Central memory CD8-positive, alpha-beta T cell (primary cell): Measurements from ENCODE around the gene PEX7.
"Not testable (repeated sequence)": the region's sequence is repeated elsewhere in the genome, so short reads cannot be mapped to it uniquely, and the experiment has no call there.

ENCODE experiments used
- ATAC-seq: fragments of 150-1000 bp; cut with Tn5 transposase; replicated peaks from 2 replicates; pipeline ENCODE4 v1.10.0; 2022; ENCODE audit warnings: mild to moderate bottlenecking, moderate FRiP score, moderate number of reproducible peaks; ENCODE audit not compliant: poor library complexity, severe bottlenecking; ENCODE audit errors: extremely low read depth
- DNase-seq, 2 donors: peaks; one replicate each; pipeline ENCODE4 v3.0.0; 2021; ENCODE audit warnings: low spot score in 2 of 2
- H3K27ac Mint-ChIP-seq: one replicate; pipeline ENCODE4 v1.8.0; 2022; ENCODE audit warnings: low read depth, mild to moderate bottlenecking, moderate library complexity, mixed read lengths
- H3K27me3 Mint-ChIP-seq: one replicate; pipeline ENCODE4 v1.8.0; 2022; ENCODE audit warnings: mixed read lengths
- H3K36me3 Mint-ChIP-seq: one replicate; pipeline ENCODE4 v1.8.0; 2022; ENCODE audit warnings: mild to moderate bottlenecking, moderate library complexity, mixed read lengths; ENCODE audit not compliant: insufficient read depth
- H3K4me1 Mint-ChIP-seq: one replicate; pipeline ENCODE4 v1.8.0; 2022; ENCODE audit warnings: mixed read lengths
- H3K4me3 Mint-ChIP-seq: one replicate; pipeline ENCODE4 v1.8.0; 2022; ENCODE audit warnings: mild to moderate bottlenecking, moderate library complexity, mixed read lengths
- H3K9me3 Mint-ChIP-seq: one replicate; pipeline ENCODE4 v1.8.0; 2022; ENCODE audit warnings: mixed read lengths

PEX7 gene

GRCh38 chr6:136864676-136865075 lies 42.3 kb downstream of the PEX7 start:
- DNase-seq = no peak
- Mint-ChIP-seq H3K27me3 (no peaks in the 10 kb centered on the region), H3K27ac (no peak overlapping the region), H3K9me3 (no peaks in the 10 kb centered on the region), H3K4me3 (no peak overlapping the region), H3K4me1 (no peaks in the 10 kb centered on the region), H3K36me3 (peaks cover 4% of the 10 kb centered on the region)
- no peak for ATAC-seq

- no peak for DNase-seq
- Mint-ChIP-seq H3K9me3 (no peaks in the 10 kb centered on the region), H3K4me1 (no peaks in the 10 kb centered on the region), H3K27me3 (no peaks in the 10 kb centered on the region), H3K36me3 (peaks cover 8% of the 10 kb centered on the region), H3K27ac (no peak overlapping the region), H3K4me3 (no peak overlapping the region)
- no peak for ATAC-seq
These were observed 44.6 kb downstream of the PEX7 start for GRCh38 chr6:136866872-136867416.

- ATAC-seq (no peak), DNase-seq (no peak)
- Mint-ChIP-seq H3K4me3 (no peak overlapping the region), H3K36me3 (peaks cover 8% of the 10 kb centered on the region), H3K9me3 (no peaks in the 10 kb centered on the region), H3K27me3 (no peaks in the 10 kb centered on the region), H3K4me1 (no peaks in the 10 kb centered on the region), H3K27ac (no peak overlapping the region)
These were observed 47.1 kb downstream of the PEX7 start for GRCh38 chr6:136869451-136869850.

DNA sequence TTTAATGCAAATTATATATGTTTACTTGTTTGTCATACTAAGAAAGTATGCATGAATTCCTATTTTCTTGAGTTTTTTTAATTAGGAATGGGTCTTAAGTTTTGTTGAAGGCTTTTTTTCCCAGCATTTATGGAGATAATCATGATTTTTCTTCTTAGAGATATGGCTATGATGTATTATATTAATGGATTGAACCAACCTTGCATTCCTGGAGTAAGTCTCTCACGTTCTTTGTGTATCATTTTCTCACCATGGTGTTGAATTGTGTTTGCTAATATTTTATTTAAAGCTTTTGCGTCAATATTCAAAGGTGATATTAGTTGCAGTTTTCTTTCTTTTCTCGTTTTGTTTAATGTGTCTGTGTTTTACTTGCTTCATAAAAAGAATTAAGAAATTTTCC lies 51.4 kb downstream of the PEX7 start:
- peaks cover 5% of the 10 kb centered on the region for H3K4me1 Mint-ChIP-seq

GRCh38 chr6:136876469-136876868 lies 54.1 kb downstream of the PEX7 start:
- ATAC-seq, H3K27ac Mint-ChIP-seq, H3K4me3 Mint-ChIP-seq, DNase-seq, H3K36me3 Mint-ChIP-seq, H3K9me3 Mint-ChIP-seq, H3K27me3 Mint-ChIP-seq: not testable (repeated sequence)
- peaks cover 16% of the 10 kb centered on the region for H3K4me1 Mint-ChIP-seq

More for the DNA sequence above, 51.4 kb downstream of the PEX7 start:
- Mint-ChIP-seq H3K36me3 (peaks cover 8% of the 10 kb centered on the region), H3K27ac (no peak overlapping the region), H3K4me3 (no peak overlapping the region), H3K9me3 (no peaks in the 10 kb centered on the region), H3K27me3 (no peaks in the 10 kb centered on the region)
- DNase-seq (no peak), ATAC-seq (no peak)

DNA sequence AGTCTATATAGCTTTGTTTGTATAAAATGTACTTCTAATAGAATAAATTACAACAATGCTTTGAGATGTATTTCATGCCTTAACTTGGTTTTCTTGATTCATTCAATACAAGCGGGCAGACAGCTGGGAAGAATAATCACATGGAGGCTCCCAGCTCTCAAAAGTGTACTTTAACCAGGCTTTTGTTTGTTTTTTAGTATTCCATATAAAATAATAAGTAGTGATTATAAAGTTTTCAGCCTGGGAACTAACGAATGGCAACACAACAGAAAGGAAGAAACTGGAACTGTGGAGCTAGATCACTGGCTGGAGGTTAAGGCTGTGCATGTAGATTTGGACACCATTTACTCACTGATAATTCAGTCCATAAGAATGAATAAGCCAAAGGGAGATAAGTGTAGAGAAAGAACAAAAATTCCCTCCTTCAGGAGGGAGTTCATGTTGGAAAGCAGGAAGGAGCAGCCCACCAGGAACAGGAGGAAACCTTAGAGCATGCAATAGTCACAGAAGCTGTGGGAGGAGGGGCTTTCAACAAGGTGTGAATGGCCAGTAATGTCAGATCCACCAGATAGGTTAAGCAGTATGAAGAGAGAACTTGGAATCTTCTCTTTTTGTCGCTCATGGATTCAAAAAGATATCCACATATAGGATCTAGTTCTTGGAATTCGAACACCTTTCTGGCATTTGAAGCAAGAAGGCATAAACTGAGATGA lies 58.5 kb downstream of the PEX7 start:
- H3K4me3 Mint-ChIP-seq = no peak overlapping the region
- H3K27me3 Mint-ChIP-seq = no peaks in the 10 kb centered on the region
- DNase-seq = no peak
- peaks cover 1% of the 10 kb centered on the region for H3K36me3 Mint-ChIP-seq
- H3K27ac Mint-ChIP-seq = no peak overlapping the region
- H3K9me3 Mint-ChIP-seq = no peaks in the 10 kb centered on the region
- ATAC-seq = no peak
- H3K4me1 Mint-ChIP-seq = peaks cover 16% of the 10 kb centered on the region

- no peak for DNase-seq
These were observed 63.7 kb downstream of the PEX7 start for GRCh38 chr6:136886091-136886490.

GRCh38 chr6:136887953-136888352 lies 65.6 kb downstream of the PEX7 start:
- Mint-ChIP-seq H3K4me3 (no peak overlapping the region), H3K4me1 (peaks cover 5% of the 10 kb centered on the region), H3K27me3 (no peaks in the 10 kb centered on the region), H3K9me3 (no peaks in the 10 kb centered on the region), H3K36me3 (no peaks in the 10 kb centered on the region), H3K27ac (no peak overlapping the region)
- DNase-seq (no peak), ATAC-seq (no peak)

More at GRCh38 chr6:136886091-136886490, 63.7 kb downstream of the PEX7 start:
- H3K4me3 Mint-ChIP-seq = no peak overlapping the region
- peaks cover 5% of the 10 kb centered on the region for H3K4me1 Mint-ChIP-seq
- no peak for ATAC-seq
- H3K36me3 Mint-ChIP-seq = no peaks in the 10 kb centered on the region
- no peak overlapping the region for H3K27ac Mint-ChIP-seq
- H3K9me3 Mint-ChIP-seq = no peaks in the 10 kb centered on the region
- no peaks in the 10 kb centered on the region for H3K27me3 Mint-ChIP-seq

DNA sequence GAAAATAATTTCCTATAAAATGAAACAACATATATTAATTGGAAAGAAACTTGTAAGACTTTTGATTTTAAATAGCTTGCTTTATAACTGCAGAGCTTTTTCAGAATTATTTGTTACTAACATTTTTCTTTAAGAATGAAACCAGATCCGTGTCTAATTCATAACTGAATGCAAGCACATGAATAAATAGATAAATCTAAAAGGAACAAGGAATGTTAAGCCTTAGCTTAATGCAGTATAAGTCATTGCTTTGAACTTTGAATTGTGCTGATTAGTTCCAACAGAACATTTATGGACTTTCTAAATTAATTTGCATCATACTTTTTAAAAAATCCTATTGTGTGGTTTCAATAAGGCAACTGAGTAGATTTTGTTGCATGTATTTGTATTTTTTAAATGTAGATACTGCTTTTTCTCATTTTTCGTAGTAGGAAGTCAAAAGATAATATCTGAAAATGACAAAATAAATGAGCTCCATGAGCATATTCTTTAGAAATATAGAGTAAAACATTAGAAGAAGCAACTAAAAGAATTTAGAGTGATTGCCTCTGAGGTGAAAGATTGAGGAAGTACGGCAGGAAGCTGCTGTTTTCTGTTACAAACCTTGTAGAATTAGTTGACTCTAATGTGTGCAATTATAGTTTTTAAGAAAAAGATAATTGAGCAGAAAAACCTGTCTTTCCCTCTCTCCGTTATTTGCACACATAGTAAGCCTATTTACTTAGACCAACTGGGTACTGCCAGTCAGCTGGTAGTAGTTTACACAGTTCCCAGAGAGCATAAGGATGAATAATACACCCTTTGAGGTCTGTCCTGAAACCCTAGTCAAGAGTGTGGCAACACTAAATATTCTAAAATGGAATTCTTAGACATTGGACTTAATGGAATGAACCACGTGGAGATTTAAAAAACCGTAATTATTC lies 67.1 kb downstream of the PEX7 start:
- Mint-ChIP-seq H3K4me1 (peaks cover 5% of the 10 kb centered on the region), H3K36me3 (no peaks in the 10 kb centered on the region), H3K27me3 (no peaks in the 10 kb centered on the region), H3K9me3 (no peaks in the 10 kb centered on the region), H3K27ac (no peak overlapping the region), H3K4me3 (no peak overlapping the region)
- ATAC-seq = no peak
- DNase-seq = no peak

DNA sequence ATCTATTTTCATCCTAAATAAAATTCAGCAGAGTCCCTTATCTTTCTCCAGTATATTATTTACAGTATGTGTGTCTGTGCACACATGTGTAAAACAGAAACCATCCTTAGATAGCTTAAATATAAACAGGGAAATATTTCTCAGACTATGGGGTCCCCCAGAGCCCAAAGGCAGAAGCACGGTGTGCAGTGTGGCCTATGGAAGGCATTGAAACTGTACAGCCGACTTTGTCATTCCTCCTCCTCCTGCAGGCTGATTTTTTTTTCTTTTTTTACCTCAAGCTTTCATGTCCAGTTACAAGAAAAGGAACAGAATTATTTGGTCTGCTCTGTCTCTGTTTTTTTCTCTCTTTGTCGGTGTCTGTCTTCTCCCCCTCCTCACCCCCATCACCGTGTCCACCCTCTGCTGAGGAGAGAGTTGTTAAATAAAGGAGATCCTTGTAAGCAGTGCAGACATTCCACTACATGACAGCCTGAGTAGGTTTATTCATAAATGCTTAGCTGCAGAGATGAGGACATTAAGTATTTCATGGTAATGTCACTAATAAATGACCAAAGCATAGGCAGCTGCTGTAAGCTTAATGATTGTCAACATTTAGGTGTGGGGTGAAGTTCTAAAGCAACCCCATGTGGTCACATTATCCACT lies 67.9 kb downstream of the PEX7 start:
- no peak for ATAC-seq
- no peak overlapping the region for H3K27ac Mint-ChIP-seq
- no peaks in the 10 kb centered on the region for H3K9me3 Mint-ChIP-seq
- no peaks in the 10 kb centered on the region for H3K36me3 Mint-ChIP-seq
- H3K4me1 Mint-ChIP-seq = peaks cover 5% of the 10 kb centered on the region
- DNase-seq = no peak
- no peaks in the 10 kb centered on the region for H3K27me3 Mint-ChIP-seq
- H3K4me3 Mint-ChIP-seq = no peak overlapping the region

DNA sequence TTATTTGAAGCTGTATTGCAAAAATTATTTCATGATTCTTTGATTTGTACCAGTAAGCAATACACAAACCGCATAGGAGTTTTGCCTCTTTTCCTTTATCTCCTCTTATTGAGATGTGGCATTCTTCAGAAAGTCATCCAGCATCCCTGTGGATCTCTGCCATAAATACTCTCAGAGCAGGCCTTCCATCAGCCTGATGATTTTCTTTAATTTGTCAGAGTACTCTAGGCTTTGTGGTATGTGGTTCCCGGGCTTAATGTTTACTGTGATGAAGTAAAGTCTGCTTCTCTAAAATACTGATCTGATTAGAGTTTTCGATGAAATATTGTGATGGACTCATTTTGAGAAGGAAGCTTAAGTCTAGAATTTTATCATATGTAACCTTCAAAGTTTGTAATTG lies 68.6 kb downstream of the PEX7 start:
- H3K27me3 Mint-ChIP-seq = no peaks in the 10 kb centered on the region
- no peaks in the 10 kb centered on the region for H3K36me3 Mint-ChIP-seq
- ATAC-seq = no peak
- no peaks in the 10 kb centered on the region for H3K9me3 Mint-ChIP-seq
- H3K4me3 Mint-ChIP-seq = no peak overlapping the region
- no peak overlapping the region for H3K27ac Mint-ChIP-seq
- DNase-seq = no peak
- H3K4me1 Mint-ChIP-seq = peaks cover 5% of the 10 kb centered on the region

- ATAC-seq (no peak), DNase-seq (no peak)
- no peaks in the 10 kb centered on the region for H3K27me3 Mint-ChIP-seq
- H3K27ac Mint-ChIP-seq = no peak overlapping the region
- H3K4me1 Mint-ChIP-seq = peaks cover 5% of the 10 kb centered on the region
- no peaks in the 10 kb centered on the region for H3K9me3 Mint-ChIP-seq
- no peak overlapping the region for H3K4me3 Mint-ChIP-seq
- peaks cover under 1% of the 10 kb centered on the region for H3K36me3 Mint-ChIP-seq
These were observed 70.8 kb downstream of the PEX7 start for GRCh38 chr6:136893187-136893586.
